Common myeloid progenitor, CD34-positive (primary cell): ENCODE measurements around the gene TUBGCP6.

ENCODE experiments used
- CTCF ChIA-PET: fragments of 350-600 bp; sonication (Branson Sonifier 250); formaldehyde crosslinking; loops from one replicate; lab custom pipeline; 2021; ENCODE audit warnings: antibody characterized with exemption; lab: Charles Lee
- POLR2A ChIA-PET: fragments of 350-600 bp; sonication (Branson Sonifier 250); formaldehyde crosslinking; loops from one replicate; lab custom pipeline; 2021; ENCODE audit warnings: antibody characterized with exemption; lab: Charles Lee
- DNase-seq, 3 donors: peaks; one replicate each; pipeline versions ENCODE4 v3.0.0 to v3.0.0-alpha.2; 2013
- H3K27ac ChIP-seq, 2 experiments: 1 replicate in 1 of 2; 2 replicates in 1 of 2; pipeline ENCODE4 v1.7.0; 2013; ENCODE audit warnings: inconsistent platforms in 2 of 2, low read length in 2 of 2, mild to moderate bottlenecking in 2 of 2, low read depth in 1 of 2, moderate library complexity in 1 of 2; ENCODE audit not compliant: severe bottlenecking in 2 of 2, insufficient read depth in 1 of 2, poor library complexity in 1 of 2
- H3K27me3 ChIP-seq, 5 experiments: replicated peaks in 2 of 5; 1 replicate in 3 of 5; 2 replicates in 2 of 5; pipeline versions ENCODE4 v1.6.1 to v1.7.0; 2013; ENCODE audit warnings: low read length in 4 of 5, mild to moderate bottlenecking in 2 of 5, moderate library complexity in 2 of 5, inconsistent platforms in 1 of 5; ENCODE audit not compliant: insufficient read depth in 5 of 5, control insufficient read depth in 4 of 5
- H3K36me3 ChIP-seq, 4 experiments: 1 replicate in 2 of 4; 2 replicates in 2 of 4; pipeline versions ENCODE4 v1.6.1 to v1.7.0; 2013; ENCODE audit warnings: low read length in 3 of 4, control low read depth in 1 of 4, mild to moderate bottlenecking in 1 of 4; ENCODE audit not compliant: control insufficient read depth in 4 of 4, insufficient read depth in 4 of 4
- H3K4me1 ChIP-seq, 4 experiments: 1 replicate in 3 of 4; 2 replicates in 1 of 4; pipeline versions ENCODE4 v1.6.1 to v1.7.1; 2013; ENCODE audit warnings: low read length in 3 of 4, mild to moderate bottlenecking in 3 of 4, control low read depth in 1 of 4, inconsistent platforms in 1 of 4, moderate library complexity in 1 of 4; ENCODE audit not compliant: control insufficient read depth in 4 of 4, insufficient read depth in 4 of 4; ENCODE audit errors: control extremely low read depth in 1 of 4
- H3K4me3 ChIP-seq, 7 experiments: 1 replicate in 4 of 7; 2 replicates in 3 of 7; pipeline versions ENCODE4 v1.5.1 to v1.7.0; 2013; ENCODE audit warnings: mild to moderate bottlenecking in 7 of 7, low read length in 6 of 7, moderate library complexity in 6 of 7, inconsistent platforms in 2 of 7, low read depth in 2 of 7, control low read depth in 1 of 7; ENCODE audit not compliant: insufficient read depth in 4 of 7, control insufficient read depth in 1 of 7; ENCODE audit errors: extremely low read depth in 1 of 7
- H3K9me3 ChIP-seq, 5 experiments: 1 replicate in 4 of 5; 2 replicates in 1 of 5; pipeline versions ENCODE4 v1.6.1 to v1.7.1; 2013; ENCODE audit warnings: low read length in 4 of 5, mild to moderate bottlenecking in 2 of 5, inconsistent platforms in 1 of 5, low read depth in 1 of 5, moderate library complexity in 1 of 5; ENCODE audit not compliant: control insufficient read depth in 4 of 5, insufficient read depth in 2 of 5; ENCODE audit errors: control extremely low read depth in 1 of 5
- WGBS: methylation state at CpG from one replicate; pipeline ENCODE4 v1.1.5; 2013; ENCODE audit not compliant: insufficient coverage; 5-methylcytosine and 5-hydroxymethylcytosine counted together

Gene TUBGCP6

DNA sequence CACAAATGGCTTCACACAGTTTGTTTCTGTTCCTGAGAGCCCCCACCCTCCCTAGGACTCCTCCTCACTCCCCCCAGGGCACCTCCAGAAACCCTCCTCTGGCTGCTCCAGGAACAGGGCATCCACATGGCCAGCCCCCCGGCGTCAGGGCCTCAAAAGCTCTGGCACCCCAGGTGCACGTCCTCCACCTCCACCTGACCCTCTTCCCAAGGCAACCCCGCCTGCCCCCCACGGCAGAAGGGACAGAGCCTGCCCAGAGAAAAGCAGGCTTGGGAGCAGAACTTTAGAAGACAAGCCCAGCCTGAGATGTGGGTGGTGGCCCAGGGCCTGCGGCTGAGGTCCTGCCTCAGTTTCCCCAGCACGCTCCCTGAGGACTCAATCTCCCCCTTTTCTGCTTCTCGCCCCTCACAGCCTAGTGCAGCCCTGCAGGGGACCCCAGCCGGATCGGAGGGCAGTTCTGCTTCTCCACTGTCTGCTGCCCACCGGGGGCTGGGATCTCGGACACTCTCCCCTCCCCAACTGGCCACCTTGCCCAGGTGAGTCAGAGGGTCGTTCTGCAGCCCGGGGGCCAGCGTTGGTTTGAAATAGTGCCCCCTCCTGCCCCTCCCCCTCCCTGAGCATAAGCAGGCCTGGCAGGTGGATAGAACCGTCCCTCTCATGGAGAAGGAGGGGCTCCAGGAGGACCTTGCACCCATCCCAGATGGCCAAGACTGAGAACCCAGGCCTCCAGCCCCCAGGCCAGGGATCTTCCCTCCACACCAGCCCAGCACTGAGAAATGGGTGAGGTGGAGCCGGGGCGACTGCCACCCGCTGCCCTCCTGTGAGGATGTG lies 61.5 kb downstream of the TUBGCP6 start:
- POLR2A ChIA-PET = interaction anchor here (1.1 to 1.9 kb wide), 2 partner anchors 10 to 13 kb away, joined by 3 to 7 read pairs; partner anchors contain the start of gene PANX2
- CTCF ChIA-PET = interaction anchor here (1.0 kb wide), 1 partner anchor 23 kb away, joined by 4 read pairs; no protein-coding TSS in a partner anchor

DNA sequence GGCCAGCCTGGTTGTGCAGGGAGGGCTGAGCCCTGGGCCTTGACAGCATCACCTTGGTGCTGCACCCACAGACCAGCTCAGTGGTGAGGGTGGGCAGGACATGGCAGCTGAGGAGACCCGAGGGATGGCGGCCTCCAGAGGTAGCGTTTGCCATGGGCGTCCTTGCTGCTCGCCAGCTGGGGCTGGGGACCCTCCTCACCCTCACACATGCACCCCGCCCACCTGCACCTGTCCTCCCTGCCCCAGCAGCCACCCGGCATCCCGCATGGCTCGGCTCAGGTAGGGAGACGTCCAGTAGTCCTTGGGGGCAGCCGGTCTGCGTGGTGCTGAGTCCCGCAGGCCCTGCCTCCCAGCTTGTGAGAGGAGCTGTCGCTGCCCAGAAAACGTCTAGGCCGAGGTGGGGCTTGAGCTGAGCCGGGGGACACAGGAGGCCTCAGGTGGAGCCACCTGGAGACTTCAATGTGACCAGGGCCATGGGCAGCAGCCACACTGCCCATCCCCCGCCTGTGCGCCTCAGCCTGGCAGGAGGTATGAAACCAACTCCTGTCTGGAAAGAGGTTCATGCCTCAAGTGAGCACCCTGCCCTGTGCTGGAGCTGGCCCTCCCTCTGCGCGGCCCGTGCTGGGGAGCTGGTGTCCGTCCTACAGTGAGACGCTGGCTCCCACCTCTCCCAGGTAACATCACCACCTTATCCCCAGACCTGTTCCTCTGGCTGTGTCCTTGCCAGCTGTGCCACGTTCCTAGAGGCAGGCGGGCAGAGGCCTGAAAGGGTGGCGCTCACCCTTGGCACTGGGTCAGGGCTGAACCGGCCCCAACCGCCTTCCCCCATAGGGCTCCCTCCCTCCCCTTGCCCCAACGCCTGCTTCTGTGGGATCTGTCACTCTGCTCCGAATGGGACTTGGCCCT lies 62.4 kb downstream of the TUBGCP6 start:
- ChIA-PET POLR2A (no interaction called here), CTCF (interaction anchor here (1.0 to 2.1 kb wide), 2 partner anchors 9 to 24 kb away, joined by 4 to 11 read pairs; no protein-coding TSS in a partner anchor)
- no peaks in the 10 kb centered on the region for H3K9me3 ChIP-seq
- peaks cover 0 to 6% (median 0%) of the 10 kb centered on the region in 5 experiments for H3K27me3 ChIP-seq
- 94% methylated on average over 25 of the region's 31 CpGs for WGBS
- no peak for DNase-seq
- peaks cover 0 to 59% (median 44%) of the 10 kb centered on the region in 4 experiments for H3K4me1 ChIP-seq
- H3K4me3 ChIP-seq = no peak overlapping the region
- H3K27ac ChIP-seq = no peak overlapping the region
- H3K36me3 ChIP-seq = peaks cover 0 to under 1% (median 0%) of the 10 kb centered on the region in 4 experiments

More for the DNA sequence above, 61.5 kb downstream of the TUBGCP6 start:
- Histone ChIP-seq H3K4me3 (no peak overlapping the region), H3K27me3 (peaks cover 0 to 6% (median 0%) of the 10 kb centered on the region in 5 experiments), H3K27ac (no peak overlapping the region), H3K36me3 (peaks cover 0 to 2% (median 0%) of the 10 kb centered on the region in 4 experiments), H3K4me1 (peaks cover 0 to 61% (median 48%) of the 10 kb centered on the region in 4 experiments), H3K9me3 (no peaks in the 10 kb centered on the region)
- no peak for DNase-seq
- 94% methylated on average over 12 of the region's 19 CpGs for WGBS

GRCh38 chr22:50180727-50181521 lies 63.9 kb downstream of the TUBGCP6 start:
- Histone ChIP-seq H3K4me1 (peaks cover 0 to 46% (median 32%) of the 10 kb centered on the region in 4 experiments), H3K4me3 (no peak overlapping the region), H3K9me3 (no peaks in the 10 kb centered on the region), H3K27ac (no peak overlapping the region), H3K27me3 (peaks cover 0 to 6% (median 0%) of the 10 kb centered on the region in 5 experiments), H3K36me3 (peaks cover 0 to 2% (median 0%) of the 10 kb centered on the region in 4 experiments)
- 93% methylated on average over 23 of the region's 27 CpGs for WGBS
- ChIA-PET CTCF (interaction anchor here (0.9 to 2.1 kb wide), 4 partner anchors 11 to 60 kb away, joined by 3 to 11 read pairs (median 3); no protein-coding TSS in a partner anchor), POLR2A (interaction anchor here (0.6 kb wide), 1 partner anchor 115 kb away, joined by 3 read pairs; no protein-coding TSS in a partner anchor)
- no peak for DNase-seq

GRCh38 chr22:50179937-50180726 lies 64.7 kb downstream of the TUBGCP6 start:
- Histone ChIP-seq H3K36me3 (peaks cover 0 to 2% (median 0%) of the 10 kb centered on the region in 4 experiments), H3K4me3 (peak overlapping the region in 1 of 7 experiments; percentile 33), H3K4me1 (peaks cover 0 to 43% (median 28%) of the 10 kb centered on the region in 4 experiments), H3K27me3 (peaks cover 0 to 6% (median 2%) of the 10 kb centered on the region in 5 experiments), H3K9me3 (no peaks in the 10 kb centered on the region), H3K27ac (no peak overlapping the region)
- CTCF ChIA-PET = interaction anchor here (1.0 to 2.1 kb wide), 3 partner anchors 11 to 148 kb away, joined by 3 to 11 read pairs (median 3); no protein-coding TSS in a partner anchor
- no peak for DNase-seq
- 44% methylated on average over 32 of the region's 39 CpGs for WGBS
- POLR2A ChIA-PET = interaction anchor here (0.6 to 1.2 kb wide), 2 partner anchors 11 to 115 kb away, joined by 3 to 4 read pairs; no protein-coding TSS in a partner anchor

DNA sequence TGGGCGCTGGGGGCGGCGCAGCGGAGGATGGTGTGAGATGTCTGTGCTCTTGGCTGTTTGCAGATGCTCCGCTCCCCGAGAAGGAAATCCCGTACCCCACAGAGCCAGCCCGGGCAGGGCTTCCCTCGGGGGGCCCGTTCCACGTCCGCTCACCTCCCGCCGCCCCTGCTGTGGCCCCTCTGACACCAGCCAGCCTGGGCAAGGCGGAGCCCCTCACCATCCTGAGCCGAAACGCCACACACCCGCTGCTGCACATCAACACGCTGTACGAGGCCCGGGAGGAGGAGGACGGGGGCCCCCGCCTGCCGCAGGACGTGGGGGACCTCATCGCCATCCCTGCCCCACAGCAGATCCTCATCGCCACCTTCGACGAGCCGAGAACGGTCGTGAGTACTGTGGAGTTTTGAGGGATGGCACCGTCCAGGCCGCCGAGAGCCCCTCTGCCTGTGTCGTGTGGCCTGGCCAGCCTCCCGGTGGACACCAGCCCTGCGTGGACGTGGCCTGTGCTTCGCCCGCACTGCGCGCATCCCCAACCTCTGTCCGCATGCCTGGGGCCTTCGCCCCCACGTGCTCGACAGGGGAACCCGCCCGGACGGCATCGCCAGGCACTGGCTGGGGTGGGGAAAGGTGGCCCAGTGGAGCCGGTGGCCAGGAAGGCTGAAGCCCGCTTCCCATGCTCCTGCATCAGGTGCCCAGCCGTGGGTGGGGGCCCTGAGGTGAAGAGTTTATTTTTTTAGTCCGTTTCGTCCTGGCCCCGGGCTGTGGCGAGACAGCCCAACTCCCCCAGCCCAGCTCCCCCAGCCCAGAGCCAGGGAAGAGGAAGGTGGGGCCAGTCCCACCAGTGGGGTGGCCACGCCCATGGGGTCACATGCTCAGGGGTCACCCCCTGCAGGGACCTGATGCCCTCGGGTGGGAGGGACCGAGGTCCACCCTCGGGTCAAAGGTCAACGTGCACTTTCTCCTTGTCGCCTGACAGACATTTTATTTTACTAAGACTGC lies 65.7 kb downstream of the TUBGCP6 start:
- Histone ChIP-seq H3K9me3 (no peaks in the 10 kb centered on the region), H3K27ac (no peak overlapping the region), H3K27me3 (peaks cover 0 to 2% (median 0%) of the 10 kb centered on the region in 5 experiments), H3K36me3 (peaks cover 0 to 2% (median 0%) of the 10 kb centered on the region in 4 experiments), H3K4me1 (peaks cover 0 to 34% (median 20%) of the 10 kb centered on the region in 4 experiments), H3K4me3 (peak overlapping the region in 1 of 7 experiments; percentile 33)
- ChIA-PET CTCF (interaction anchor here (1.0 kb wide), 1 partner anchor 147 kb away, joined by 3 read pairs; no protein-coding TSS in a partner anchor), POLR2A (interaction anchor here (0.8 to 1.2 kb wide), 2 partner anchors 12 kb away, joined by 3 to 4 read pairs; no protein-coding TSS in a partner anchor)
- DNase-seq = no peak
- WGBS = 89% methylated on average over 41 of the region's 64 CpGs
